GM10266 (cell line): ENCODE measurements around the gene SYDE1.

Experiments
- DNase-seq: peaks from one replicate; pipeline ENCODE4 v3.0.0; 2012; ENCODE audit errors: extremely low spot score
- TF ChIP-seq, protein P1 (sequence below): IDR thresholded peaks from 2 replicates; pipeline ENCODE4 v1.5.1; 2012; ENCODE audit warnings: mild to moderate bottlenecking, low read depth; ENCODE audit not compliant: control insufficient read depth, insufficient read depth; ENCODE audit errors: missing control alignments

Gene SYDE1

DNA sequence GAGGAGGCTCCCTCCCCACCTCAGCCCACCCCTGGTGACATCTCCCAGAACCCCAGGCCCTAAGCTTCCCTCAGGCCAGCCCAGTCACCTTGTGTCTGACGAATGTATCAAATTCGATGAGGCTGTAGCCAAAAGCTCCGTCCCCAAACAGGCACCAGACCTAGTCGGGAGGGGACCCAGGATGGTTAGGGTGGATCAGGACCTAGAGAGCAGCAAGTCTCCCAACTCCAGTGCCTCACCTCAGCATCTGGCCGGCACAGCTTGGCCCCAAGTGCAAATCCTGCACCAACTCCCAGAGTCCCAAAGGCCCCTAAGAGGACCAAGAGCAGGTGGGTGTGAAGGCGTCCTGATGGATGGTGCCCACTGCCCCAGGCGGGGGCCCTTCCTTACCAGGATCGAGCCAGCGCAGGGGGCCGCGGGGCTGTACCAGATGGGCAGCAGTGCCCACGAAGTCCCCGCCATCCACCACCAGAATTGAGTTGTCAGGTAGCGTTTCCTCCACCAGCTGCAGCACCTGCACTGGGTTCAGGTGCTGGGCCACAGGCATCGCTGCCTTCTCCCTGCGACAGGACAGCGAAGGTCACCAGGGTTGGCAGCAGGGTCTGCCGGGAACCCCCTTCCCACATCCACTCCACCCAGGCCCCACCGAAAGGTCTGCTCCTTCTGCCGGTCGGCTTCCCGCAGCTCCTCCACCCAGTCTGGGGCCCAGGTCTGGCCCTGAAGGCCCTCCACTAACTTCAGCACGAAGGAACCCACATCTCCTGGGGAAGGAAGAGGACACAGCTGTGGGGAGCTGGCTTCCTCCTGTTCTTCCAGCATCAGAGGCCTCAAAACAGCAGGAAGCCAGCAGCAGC lies 8.8 kb downstream of the SYDE1 start:
- DNase-seq: no peak
- TF ChIP-seq, protein P1, sequence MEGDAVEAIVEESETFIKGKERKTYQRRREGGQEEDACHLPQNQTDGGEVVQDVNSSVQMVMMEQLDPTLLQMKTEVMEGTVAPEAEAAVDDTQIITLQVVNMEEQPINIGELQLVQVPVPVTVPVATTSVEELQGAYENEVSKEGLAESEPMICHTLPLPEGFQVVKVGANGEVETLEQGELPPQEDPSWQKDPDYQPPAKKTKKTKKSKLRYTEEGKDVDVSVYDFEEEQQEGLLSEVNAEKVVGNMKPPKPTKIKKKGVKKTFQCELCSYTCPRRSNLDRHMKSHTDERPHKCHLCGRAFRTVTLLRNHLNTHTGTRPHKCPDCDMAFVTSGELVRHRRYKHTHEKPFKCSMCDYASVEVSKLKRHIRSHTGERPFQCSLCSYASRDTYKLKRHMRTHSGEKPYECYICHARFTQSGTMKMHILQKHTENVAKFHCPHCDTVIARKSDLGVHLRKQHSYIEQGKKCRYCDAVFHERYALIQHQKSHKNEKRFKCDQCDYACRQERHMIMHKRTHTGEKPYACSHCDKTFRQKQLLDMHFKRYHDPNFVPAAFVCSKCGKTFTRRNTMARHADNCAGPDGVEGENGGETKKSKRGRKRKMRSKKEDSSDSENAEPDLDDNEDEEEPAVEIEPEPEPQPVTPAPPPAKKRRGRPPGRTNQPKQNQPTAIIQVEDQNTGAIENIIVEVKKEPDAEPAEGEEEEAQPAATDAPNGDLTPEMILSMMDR: no peak

DNA sequence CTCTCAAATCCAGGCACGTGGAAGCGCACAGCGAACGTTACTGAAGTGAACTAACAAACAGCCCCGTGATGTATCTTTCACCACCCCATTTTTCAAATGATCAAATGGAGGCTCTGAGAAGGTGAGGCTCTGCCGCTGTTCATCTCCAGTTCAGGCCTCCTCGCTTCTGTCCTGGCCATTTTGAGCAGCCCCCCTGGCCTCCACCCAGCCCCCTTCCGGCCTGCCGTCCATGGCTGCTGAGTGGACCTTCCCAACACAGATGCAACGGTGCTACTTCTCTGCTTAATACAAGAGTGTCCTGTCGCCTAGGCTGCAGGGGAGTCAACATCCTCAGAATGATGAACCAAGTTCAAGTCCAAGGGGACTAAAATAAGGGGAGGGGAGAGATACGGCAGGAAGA lies 9.7 kb downstream of the SYDE1 start:
- TF ChIP-seq, protein P1: no peak
- no peak for DNase-seq

DNA sequence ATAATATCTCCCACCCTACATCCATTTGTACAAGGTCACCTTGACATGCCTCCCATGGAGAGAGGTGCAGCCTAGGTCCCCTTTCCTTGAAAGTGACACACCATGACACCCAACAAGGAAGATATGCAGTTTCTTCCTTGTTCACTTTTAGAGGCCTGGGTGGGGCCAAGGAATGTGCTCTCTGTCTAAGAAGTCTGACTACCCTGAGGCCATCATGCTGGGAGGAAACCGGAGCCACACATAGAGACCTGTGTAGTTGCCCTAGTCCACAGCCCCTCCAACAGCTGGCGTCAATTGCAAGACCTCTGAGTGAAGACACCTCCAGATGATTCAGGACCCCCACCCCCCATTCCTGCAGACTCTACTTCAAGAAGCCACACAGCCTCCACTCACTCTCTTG lies 11.0 kb downstream of the SYDE1 start:
- TF ChIP-seq, protein P1: no peak
- DNase-seq: no peak

DNA sequence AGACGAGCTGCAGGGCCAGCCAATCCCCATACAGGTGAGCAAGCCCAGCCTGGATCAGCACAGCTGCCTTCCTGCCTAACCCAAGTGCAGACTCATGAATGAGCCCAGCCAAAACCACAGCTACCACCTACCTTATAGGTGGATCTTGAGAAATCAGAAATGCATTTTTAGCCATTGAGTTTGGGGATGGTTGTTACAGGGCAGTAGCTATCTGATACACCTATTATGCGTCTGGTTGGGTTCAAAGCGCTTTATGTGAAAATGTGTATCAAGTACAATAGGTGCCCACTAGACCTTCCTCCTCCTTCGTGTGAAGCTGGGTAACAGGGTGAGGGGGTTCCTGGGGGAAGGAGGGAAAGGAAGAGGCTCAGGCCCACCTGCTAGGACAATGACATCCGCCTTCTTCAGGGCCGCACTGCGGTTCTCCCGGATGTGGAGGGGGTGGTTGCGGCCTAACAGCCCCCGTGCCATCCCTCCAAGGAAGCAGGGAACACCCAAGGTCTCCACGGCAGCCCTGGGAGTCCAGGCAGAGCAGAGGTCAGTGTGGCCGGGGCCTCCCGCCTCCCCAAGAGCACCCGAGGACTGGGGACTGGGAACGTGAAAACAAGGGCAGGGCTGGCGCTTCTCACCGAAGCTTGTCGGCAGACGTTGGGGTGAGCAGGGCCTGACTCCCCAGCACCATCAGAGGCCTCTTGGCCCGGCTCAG lies 11.7 kb downstream of the SYDE1 start:
- DNase-seq: no peak
- TF ChIP-seq, protein P1: no peak

DNA sequence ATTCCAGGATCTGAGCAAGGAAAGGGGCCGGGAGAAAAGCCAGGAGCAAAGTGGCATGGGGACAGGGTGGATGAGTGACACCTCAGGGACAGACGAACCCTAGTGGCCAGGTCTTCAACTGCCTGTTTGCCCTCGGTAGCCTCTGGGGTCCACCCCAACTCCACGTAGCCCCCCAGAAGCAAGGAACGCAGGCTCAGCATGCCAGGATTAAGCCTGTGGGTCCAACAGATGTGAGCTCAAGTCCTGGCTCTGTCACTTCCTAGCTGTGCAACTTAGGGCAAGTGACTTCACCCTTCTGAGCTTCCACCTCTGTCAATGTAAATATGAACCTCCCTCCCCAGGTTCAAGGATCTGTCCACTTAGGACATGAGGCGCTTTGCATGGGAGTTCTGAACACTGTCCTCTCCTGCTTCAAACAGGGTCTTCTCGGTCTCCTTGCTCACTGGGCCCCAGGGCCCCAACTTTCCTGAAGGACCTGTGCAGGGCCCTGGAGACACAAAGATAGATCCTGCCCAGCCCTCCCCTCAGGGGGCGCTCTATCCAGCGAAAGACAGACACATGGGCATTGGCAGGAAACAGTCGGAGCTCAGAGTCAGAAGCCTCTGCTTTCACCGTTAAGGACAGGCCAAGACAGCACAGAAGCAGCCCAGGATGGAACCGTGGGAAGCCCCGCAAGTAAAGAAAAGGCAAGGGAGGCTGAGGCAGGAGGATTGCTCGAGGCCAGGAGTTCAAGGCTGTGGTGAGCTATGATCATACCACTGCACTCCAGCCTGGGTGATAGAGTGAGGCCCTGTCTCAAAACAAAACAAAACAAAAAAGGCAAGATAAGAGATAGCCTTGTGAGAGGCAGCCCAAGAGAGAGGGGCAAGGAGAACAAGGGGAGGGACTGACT lies 13.2 kb downstream of the SYDE1 start:
- TF ChIP-seq, protein P1: no peak
- no peak for DNase-seq

DNA sequence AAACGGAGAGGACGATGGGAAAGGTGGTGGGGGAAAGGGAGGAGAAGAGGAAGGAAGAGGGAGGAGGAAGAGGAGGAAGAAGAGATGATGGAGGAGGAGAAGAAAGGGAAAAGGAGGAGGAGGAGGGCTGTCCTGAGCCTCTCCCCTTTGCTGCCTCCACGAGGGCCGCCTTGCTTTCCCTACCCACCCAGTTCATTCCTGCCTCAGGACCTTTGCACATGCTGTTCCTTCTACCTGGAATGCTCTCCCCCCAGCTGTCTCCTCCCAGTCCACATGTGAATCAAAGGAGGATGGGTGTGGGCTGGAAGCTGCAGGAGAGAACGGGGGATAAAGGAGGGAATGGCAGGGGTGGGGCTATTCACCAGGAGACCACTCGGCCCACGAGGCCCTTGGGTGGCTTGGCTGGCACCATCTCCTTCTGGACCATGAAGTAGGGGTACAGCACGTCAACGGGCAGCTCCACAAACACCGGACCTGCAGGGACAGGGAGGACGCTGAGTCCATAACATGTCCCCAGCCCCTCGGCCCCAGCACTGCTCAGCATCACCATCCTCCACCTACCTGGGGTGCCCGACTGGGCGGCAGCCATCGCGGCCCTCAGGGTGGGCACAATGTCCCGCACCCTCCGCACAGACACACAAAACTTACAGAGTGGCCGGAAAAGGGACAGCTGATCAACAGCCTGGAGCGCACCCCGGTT lies 15.3 kb downstream of the SYDE1 start:
- DNase-seq: no peak
- TF ChIP-seq, protein P1: no peak
